Gastrocnemius medialis (tissue), 4 donors: Measurements from ENCODE around the gene KLHL41. TPM values are rescaled to one million over a fixed set of nuclear protein-coding genes. Genes with fewer than 3 reads are reported as not detected.
A peak's percentile ranks its signal among the peaks of the same experiment; 100 is the strongest.
"Not testable (repeated sequence)": the region's sequence is repeated elsewhere in the genome, so short reads cannot be mapped to it uniquely, and the experiment has no call there.

Source experiments
- ATAC-seq, 2 donors: fragments of 150-250 bp; one replicate each; pipeline ENCODE4 v1.9.1; 2016
- DNase-seq, 2 donors: peaks; one replicate each; pipeline ENCODE4 v3.0.0-alpha.2; 2019
- H3K27ac ChIP-seq, 4 donors: fragments of 200-600 bp; sonication (generic); 1 replicate in 1 of 4; 2 replicates in 3 of 4; pipeline ENCODE4 v1.5.1; 2016 to 2018; ENCODE audit warnings: mild to moderate bottlenecking in 2 of 4, moderate library complexity in 1 of 4
- H3K27me3 ChIP-seq, 3 donors: fragments of 200-600 bp; sonication (generic) in 2 of 3; 1 replicate in 1 of 3; 2 replicates in 2 of 3; pipeline versions ENCODE4 v1.5.1 to v1.6.0; 2016 to 2019; ENCODE audit warnings: mild to moderate bottlenecking in 1 of 3, moderate library complexity in 1 of 3
- H3K36me3 ChIP-seq, 2 donors: fragments of 200-600 bp; sonication (generic) in 1 of 2; one replicate each; pipeline ENCODE4 v1.5.1; 2017 to 2018
- H3K4me1 ChIP-seq, 2 donors: fragments of 200-600 bp; sonication (generic) in 1 of 2; one replicate each; pipeline ENCODE4 v1.5.1; 2016 to 2017; ENCODE audit warnings: mild to moderate bottlenecking in 2 of 2
- H3K4me3 ChIP-seq, 4 donors: fragments of 200-600 bp; sonication (generic) in 3 of 4; 1 replicate in 1 of 4; 2 replicates in 3 of 4; pipeline ENCODE4 v1.5.1; 2016 to 2019; ENCODE audit warnings: mild to moderate bottlenecking in 2 of 4
- H3K9me3 ChIP-seq, 3 donors: fragments of 200-600 bp; sonication (generic) in 2 of 3; 1 replicate in 1 of 3; 2 replicates in 2 of 3; pipeline ENCODE4 v1.5.1; 2016 to 2019
- CTCF ChIP-seq, 5 experiments: fragments of 450-650 bp in 3 of 5; fragments of 200-600 bp in 2 of 5; sonication (generic) in 2 of 5; IDR thresholded peaks in 4 of 5; conservative IDR thresholded peaks in 1 of 5; 1 replicate in 4 of 5; 2 replicates in 1 of 5; pipeline ENCODE4 v1.5.1; 2016 to 2019; ENCODE audit warnings: antibody characterized with exemption in 5 of 5, mild to moderate bottlenecking in 3 of 5, moderate library complexity in 3 of 5
- POLR2A ChIP-seq, 2 donors: fragments of 450-650 bp; IDR thresholded peaks; one replicate each; pipeline ENCODE4 v1.6.1; 2017; ENCODE audit warnings: antibody characterized with exemption in 2 of 2, mild to moderate bottlenecking in 2 of 2, moderate library complexity in 2 of 2
- in situ Hi-C, 4 donors: fragments of 200-750 bp; cut with MboI; loops; one replicate each; pipeline versions ENCODE4 v1.15.0 to v1.8.0; 2017; ENCODE audit warnings: low sequenced_read_pairs in 4 of 4
- intact Hi-C: fragments of 100-400 bp; cut with DNase I; formaldehyde crosslinking; loops from one replicate; pipeline ENCODE4 v1.15.1; 2023; ENCODE audit warnings: low total_unique reads
- total RNA-seq, 4 donors: library from RNA; depleted of rRNA; stranded (reverse); fragments of >200 nt; gene quantifications; one replicate each; pipeline versions ENCODE4 v1.1.0 to v1.2.3, GENCODE V29; 2016

The KLHL41 gene
- total RNA-seq, 4 donors from 2014 or later = 2,008 to 3,010 (median 2,782) TPM

- intact Hi-C loops = no loop called here
- TF ChIP-seq POLR2A (IDR thresholded peaks at IDR 0.05) (no peak), CTCF (IDR thresholded peaks at IDR 0.05 in 4 of 5, conservative IDR thresholded peaks at IDR 0.05 in 1 of 5) (no peak)
- in situ Hi-C loops = no loop called here
- Histone ChIP-seq H3K36me3 (peaks cover 0 to 88% of the 10 kb centered on the region in 2 donors), H3K9me3 (no peaks in the 10 kb centered on the region), H3K4me1 (peaks cover 10 to 12% of the 10 kb centered on the region in 2 donors), H3K27ac (no peak overlapping the region), H3K4me3 (no peak overlapping the region), H3K27me3 (no peaks in the 10 kb centered on the region)
- ATAC-seq (no peak), DNase-seq (no peak)
Measured at GRCh38 chr2:169526451-169526850, 16.9 kb downstream of the KLHL41 start.

GRCh38 chr2:169528271-169528701, 18.8 kb downstream of the KLHL41 start:
- H3K4me3 ChIP-seq = no peak overlapping the region
- no peaks in the 10 kb centered on the region for H3K9me3 ChIP-seq
- in situ Hi-C loops = no loop called here
- H3K4me1 ChIP-seq = no peaks in the 10 kb centered on the region
- TF ChIP-seq CTCF (IDR thresholded peaks at IDR 0.05 in 4 of 5, conservative IDR thresholded peaks at IDR 0.05 in 1 of 5) (peak; percentile 70 to 85 (median 77)), POLR2A (IDR thresholded peaks at IDR 0.05) (peak in 1 of 2 donors; percentile 6)
- intact Hi-C loops = loop anchor here (2.0 kb wide), 1 partner anchor 49 kb away; the partner anchor contains the start of gene BBS5
- H3K36me3 ChIP-seq = peaks cover 0 to 73% of the 10 kb centered on the region in 2 donors
- DNase-seq (peak; percentile 37 to 66), ATAC-seq (peak; percentile 57 to 83)
- peak overlapping the region in 2 of 4 donors; percentile 11 to 57 for H3K27ac ChIP-seq
- no peaks in the 10 kb centered on the region for H3K27me3 ChIP-seq

- intact Hi-C loops, H3K4me1 ChIP-seq, H3K27me3 ChIP-seq, in situ Hi-C loops, DNase-seq, H3K27ac ChIP-seq, H3K9me3 ChIP-seq, H3K4me3 ChIP-seq: not testable (repeated sequence)
- H3K36me3 ChIP-seq = peaks cover 0 to 31% of the 10 kb centered on the region in 2 donors
- peak in 1 of 2 donors; percentile 4 for ATAC-seq
Measured at GRCh38 chr2:169539460-169539859, 30.0 kb downstream of the KLHL41 start.

- in situ Hi-C loops = no loop called here
- peaks cover 0 to 31% of the 10 kb centered on the region in 2 donors for H3K36me3 ChIP-seq
Measured at GRCh38 chr2:169540146-169540545, 30.6 kb downstream of the KLHL41 start.

GRCh38 chr2:169542433-169542832, 32.9 kb downstream of the KLHL41 start:
- intact Hi-C loops (no loop called here), in situ Hi-C loops (no loop called here)
- no peak for TF ChIP-seq CTCF (IDR thresholded peaks at IDR 0.05 in 4 of 5, conservative IDR thresholded peaks at IDR 0.05 in 1 of 5)
- TF ChIP-seq POLR2A (IDR thresholded peaks at IDR 0.05) = no peak
- H3K27me3 ChIP-seq = no peaks in the 10 kb centered on the region
- no peak overlapping the region for H3K27ac ChIP-seq
- no peak overlapping the region for H3K4me3 ChIP-seq
- H3K4me1 ChIP-seq = no peaks in the 10 kb centered on the region
- H3K9me3 ChIP-seq = no peaks in the 10 kb centered on the region
- DNase-seq (no peak), ATAC-seq (no peak)
- H3K36me3 ChIP-seq = peaks cover 0 to 35% of the 10 kb centered on the region in 2 donors

More at GRCh38 chr2:169540146-169540545, 30.6 kb downstream of the KLHL41 start:
- Histone ChIP-seq H3K4me1 (no peaks in the 10 kb centered on the region), H3K27ac (no peak overlapping the region), H3K4me3 (no peak overlapping the region), H3K9me3 (no peaks in the 10 kb centered on the region), H3K27me3 (no peaks in the 10 kb centered on the region)
- intact Hi-C loops = no loop called here
- no peak for TF ChIP-seq POLR2A (IDR thresholded peaks at IDR 0.05)
- TF ChIP-seq CTCF (IDR thresholded peaks at IDR 0.05 in 4 of 5, conservative IDR thresholded peaks at IDR 0.05 in 1 of 5) = no peak
- ATAC-seq (no peak), DNase-seq (no peak)
